ENCODE results near the gene GPR25. TPM values are rescaled to one million over a fixed set of nuclear protein-coding genes. Genes with fewer than 3 reads are reported as not detected.

The GPR25 gene
- total RNA-seq, 4 donors from 2014 or later: not detected

GRCh38 chr1:200912737-200913407 is 40.1 kb downstream of the GPR25 start:
- peaks cover 0 to 4% (median 0%) of the 10 kb centered on the region in 4 donors for H3K4me1 ChIP-seq
- H3K4me3 ChIP-seq: no peak overlapping the region
- 98% methylated on average over 11 of the region's 13 CpGs for WGBS
- no peaks in the 10 kb centered on the region for H3K36me3 ChIP-seq
- DNase-seq (ENCODE audit: extremely low spot score): no peak
- H3K27ac ChIP-seq (replicated peaks in 1 of 4): no peak overlapping the region
- no peaks in the 10 kb centered on the region for H3K9me3 ChIP-seq
- TF ChIP-seq EP300 (IDR thresholded peaks at IDR 0.05): no peak
- H3K27me3 ChIP-seq: peaks cover 0 to 13% (median 2%) of the 10 kb centered on the region in 4 donors
- intact Hi-C loops (cut with DNase I): no loop called here

DNA sequence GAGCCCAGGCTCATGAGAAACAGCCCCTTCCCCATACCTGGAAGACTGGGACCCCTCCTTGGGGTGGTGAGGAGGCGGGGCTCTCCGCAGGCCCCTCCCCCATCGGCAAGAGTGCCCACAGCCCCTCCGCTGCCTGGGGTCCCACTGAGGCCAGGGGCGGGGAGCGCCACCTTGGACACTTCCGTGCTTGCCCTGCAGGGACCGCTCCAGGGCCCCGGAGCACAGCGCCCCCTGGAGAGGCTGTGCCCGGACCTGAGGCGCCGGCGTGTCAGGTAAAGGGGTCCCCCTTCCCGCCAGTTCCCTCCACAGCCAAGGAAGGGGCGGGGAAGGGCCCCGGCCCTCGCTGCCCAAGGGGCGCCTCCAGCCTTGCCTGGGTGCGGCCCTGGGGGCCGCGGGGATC is 43.4 kb downstream of the GPR25 start:
- DNase-seq (ENCODE audit: extremely low spot score): no peak
- Histone ChIP-seq H3K27me3 (peaks cover 0 to 8% (median 2%) of the 10 kb centered on the region in 4 donors), H3K4me1 (peaks cover 0 to 4% (median 0%) of the 10 kb centered on the region in 4 donors), H3K9me3 (no peaks in the 10 kb centered on the region), H3K4me3 (no peak overlapping the region), H3K27ac (replicated peaks in 1 of 4) (no peak overlapping the region), H3K36me3 (no peaks in the 10 kb centered on the region)
- intact Hi-C loops (cut with DNase I): no loop called here
- WGBS: 42% methylated on average over 10 of the region's 22 CpGs
- TF ChIP-seq, protein P1, sequence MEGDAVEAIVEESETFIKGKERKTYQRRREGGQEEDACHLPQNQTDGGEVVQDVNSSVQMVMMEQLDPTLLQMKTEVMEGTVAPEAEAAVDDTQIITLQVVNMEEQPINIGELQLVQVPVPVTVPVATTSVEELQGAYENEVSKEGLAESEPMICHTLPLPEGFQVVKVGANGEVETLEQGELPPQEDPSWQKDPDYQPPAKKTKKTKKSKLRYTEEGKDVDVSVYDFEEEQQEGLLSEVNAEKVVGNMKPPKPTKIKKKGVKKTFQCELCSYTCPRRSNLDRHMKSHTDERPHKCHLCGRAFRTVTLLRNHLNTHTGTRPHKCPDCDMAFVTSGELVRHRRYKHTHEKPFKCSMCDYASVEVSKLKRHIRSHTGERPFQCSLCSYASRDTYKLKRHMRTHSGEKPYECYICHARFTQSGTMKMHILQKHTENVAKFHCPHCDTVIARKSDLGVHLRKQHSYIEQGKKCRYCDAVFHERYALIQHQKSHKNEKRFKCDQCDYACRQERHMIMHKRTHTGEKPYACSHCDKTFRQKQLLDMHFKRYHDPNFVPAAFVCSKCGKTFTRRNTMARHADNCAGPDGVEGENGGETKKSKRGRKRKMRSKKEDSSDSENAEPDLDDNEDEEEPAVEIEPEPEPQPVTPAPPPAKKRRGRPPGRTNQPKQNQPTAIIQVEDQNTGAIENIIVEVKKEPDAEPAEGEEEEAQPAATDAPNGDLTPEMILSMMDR (IDR thresholded peaks at IDR 0.05): no peak
- TF ChIP-seq POLR2A (IDR thresholded peaks at IDR 0.05; ENCODE audit: low read depth) (no peak), POLR2AphosphoS5 (IDR thresholded peaks at IDR 0.05) (no peak), EP300 (IDR thresholded peaks at IDR 0.05) (no peak)

DNA sequence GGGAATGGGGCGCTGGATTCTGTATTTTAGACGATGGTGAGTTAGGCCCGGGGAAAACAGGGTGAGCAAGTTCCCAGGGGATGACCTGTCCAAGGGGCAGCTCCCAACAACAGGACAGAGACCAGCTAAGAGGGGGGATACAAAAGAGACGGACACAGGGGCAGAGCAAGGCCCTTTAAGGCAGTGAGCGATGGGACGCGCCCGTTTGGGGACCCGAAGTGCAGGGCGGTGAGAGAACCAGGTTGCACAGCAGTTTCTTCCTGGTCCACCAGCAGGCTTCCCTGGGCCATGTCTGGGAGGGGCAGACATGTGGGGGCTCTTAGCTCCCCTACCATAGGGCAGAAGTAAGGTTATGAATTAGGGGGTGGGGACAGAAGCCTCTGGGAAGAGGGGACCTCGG is 43.9 kb downstream of the GPR25 start:
- H3K4me3 ChIP-seq: no peak overlapping the region
- H3K27ac ChIP-seq (replicated peaks in 1 of 4): no peak overlapping the region
- DNase-seq (ENCODE audit: extremely low spot score): no peak
- intact Hi-C loops (cut with DNase I): no loop called here
- 83% methylated on average over 11 of the region's 11 CpGs for WGBS
- peaks cover 0 to 8% (median 2%) of the 10 kb centered on the region in 4 donors for H3K27me3 ChIP-seq
- no peaks in the 10 kb centered on the region for H3K9me3 ChIP-seq
- TF ChIP-seq, protein P1 (IDR thresholded peaks at IDR 0.05): no peak
- no peak for TF ChIP-seq EP300 (IDR thresholded peaks at IDR 0.05)
- no peak for TF ChIP-seq POLR2A (IDR thresholded peaks at IDR 0.05; ENCODE audit: low read depth)
- no peak for TF ChIP-seq POLR2AphosphoS5 (IDR thresholded peaks at IDR 0.05)
- no peaks in the 10 kb centered on the region for H3K36me3 ChIP-seq
- H3K4me1 ChIP-seq: peaks cover 0 to 4% (median 0%) of the 10 kb centered on the region in 4 donors

DNA sequence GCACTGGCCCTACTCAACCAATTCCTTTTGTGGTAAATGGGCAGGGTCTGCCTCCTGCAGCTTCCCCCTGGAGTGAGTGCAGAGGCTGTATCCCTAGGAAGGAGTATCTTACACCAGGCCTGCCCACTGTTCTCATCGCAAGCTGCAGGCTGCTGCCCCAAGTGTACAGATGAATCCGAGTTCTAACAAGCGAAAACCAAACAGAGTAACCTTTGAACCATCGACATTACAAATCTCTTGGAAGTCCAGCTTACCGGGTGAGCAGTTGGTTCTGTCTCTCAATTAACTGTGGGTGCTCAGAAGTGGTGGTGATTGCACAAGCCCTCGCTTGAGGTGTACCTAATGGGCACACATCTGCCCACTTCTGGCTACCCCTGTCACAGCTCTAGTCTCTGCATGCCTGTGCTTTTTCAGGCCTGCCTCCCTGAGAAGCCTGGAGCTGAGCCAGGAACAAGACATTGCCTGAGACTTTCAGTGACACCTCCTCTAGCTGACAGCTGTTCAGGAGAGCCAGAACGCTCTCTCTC is 44.6 kb downstream of the GPR25 start:
- TF ChIP-seq EP300 (IDR thresholded peaks at IDR 0.05) (no peak), POLR2A (IDR thresholded peaks at IDR 0.05; ENCODE audit: low read depth) (no peak)
- TF ChIP-seq, protein P1 (IDR thresholded peaks at IDR 0.05): no peak
- no peaks in the 10 kb centered on the region for H3K9me3 ChIP-seq
- no peak overlapping the region for H3K4me3 ChIP-seq
- H3K4me1 ChIP-seq: peaks cover 0 to 4% (median 0%) of the 10 kb centered on the region in 4 donors
- 98% methylated on average over 6 of the region's 7 CpGs for WGBS
- H3K36me3 ChIP-seq: no peaks in the 10 kb centered on the region
- H3K27me3 ChIP-seq: peaks cover 0 to 8% (median 2%) of the 10 kb centered on the region in 4 donors
- H3K27ac ChIP-seq (replicated peaks in 1 of 4): no peak overlapping the region
- no peak for DNase-seq (ENCODE audit: extremely low spot score)
- intact Hi-C loops (cut with DNase I): no loop called here

DNA sequence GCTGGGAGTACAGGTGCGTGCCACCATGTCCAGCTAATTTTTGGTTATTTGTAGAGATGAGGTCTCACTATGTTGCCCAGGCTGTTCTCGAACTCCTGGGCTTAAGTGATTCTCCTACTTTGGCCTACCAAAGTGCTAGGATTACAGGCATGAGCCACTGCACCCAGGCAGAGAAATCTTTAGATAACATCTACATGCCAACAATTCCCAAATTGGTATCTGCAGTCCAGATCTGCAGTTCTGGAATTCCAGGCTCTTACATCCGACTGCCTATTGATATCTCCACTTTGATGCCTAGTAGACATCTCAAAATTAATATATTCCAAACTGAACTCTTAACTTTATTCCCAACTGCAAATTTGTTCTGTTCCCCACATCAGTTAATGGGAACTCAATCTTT is 45.2 kb downstream of the GPR25 start:
- 100% methylated on average over 3 of the region's 3 CpGs for WGBS
- no peak for DNase-seq (ENCODE audit: extremely low spot score)
- Histone ChIP-seq H3K27ac (replicated peaks in 1 of 4) (no peak overlapping the region), H3K27me3 (peaks cover 0 to 8% (median 2%) of the 10 kb centered on the region in 4 donors), H3K36me3 (no peaks in the 10 kb centered on the region), H3K4me1 (peaks cover 0 to 4% (median 0%) of the 10 kb centered on the region in 4 donors), H3K9me3 (no peaks in the 10 kb centered on the region), H3K4me3 (no peak overlapping the region)
- intact Hi-C loops (cut with DNase I): no loop called here
- TF ChIP-seq POLR2A (IDR thresholded peaks at IDR 0.05; ENCODE audit: low read depth) (no peak), EP300 (IDR thresholded peaks at IDR 0.05) (no peak), POLR2AphosphoS5 (IDR thresholded peaks at IDR 0.05) (no peak)
- TF ChIP-seq, protein P1 (IDR thresholded peaks at IDR 0.05): no peak

Data from esophagus muscularis mucosa (tissue), 4 donors.